D721Med (cell line): ENCODE data around the gene MRPL57.
"Not testable (repeated sequence)": the region's sequence is repeated elsewhere in the genome, so short reads cannot be mapped to it uniquely, and the experiment has no call there.

Source experiments
- DNase-seq: peaks from one replicate; pipeline ENCODE4 v3.0.0; 2011; ENCODE audit warnings: low spot score; ENCODE audit not compliant: insufficient read length
- FAIRE-seq: peaks from 2 replicates; lab custom pipeline; 2011; peaks lifted over from hg19 to GRCh38; lab: Jason Lieb, UNC
- TF ChIP-seq, protein P1 (sequence below): IDR thresholded peaks from 2 replicates; pipeline ENCODE4 v1.5.1; 2012; ENCODE audit warnings: mild to moderate bottlenecking, control low read depth; ENCODE audit not compliant: insufficient read depth; ENCODE audit errors: missing control alignments

The MRPL57 gene

DNA sequence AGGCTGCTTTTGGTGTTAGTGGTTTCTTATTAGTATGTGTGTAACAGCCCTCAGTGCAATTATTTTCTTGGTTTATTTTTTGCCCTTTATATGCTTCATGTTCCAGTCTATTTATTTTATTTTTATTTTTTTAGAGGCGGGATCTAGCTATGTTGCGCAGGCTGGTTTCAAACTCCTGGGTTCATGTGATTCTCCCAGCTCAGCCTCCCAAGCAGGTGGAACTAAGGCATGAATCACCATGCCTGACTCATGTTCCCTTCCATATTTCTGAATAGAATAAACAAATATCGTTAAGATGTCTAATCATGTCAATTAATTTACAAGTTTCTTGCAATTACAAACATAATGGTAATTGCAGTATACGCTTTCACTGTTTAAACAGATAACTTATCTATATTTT lies 11.8 kb upstream of the MRPL57 start:
- FAIRE-seq (no peak), DNase-seq (no peak)
- TF ChIP-seq, protein P1, sequence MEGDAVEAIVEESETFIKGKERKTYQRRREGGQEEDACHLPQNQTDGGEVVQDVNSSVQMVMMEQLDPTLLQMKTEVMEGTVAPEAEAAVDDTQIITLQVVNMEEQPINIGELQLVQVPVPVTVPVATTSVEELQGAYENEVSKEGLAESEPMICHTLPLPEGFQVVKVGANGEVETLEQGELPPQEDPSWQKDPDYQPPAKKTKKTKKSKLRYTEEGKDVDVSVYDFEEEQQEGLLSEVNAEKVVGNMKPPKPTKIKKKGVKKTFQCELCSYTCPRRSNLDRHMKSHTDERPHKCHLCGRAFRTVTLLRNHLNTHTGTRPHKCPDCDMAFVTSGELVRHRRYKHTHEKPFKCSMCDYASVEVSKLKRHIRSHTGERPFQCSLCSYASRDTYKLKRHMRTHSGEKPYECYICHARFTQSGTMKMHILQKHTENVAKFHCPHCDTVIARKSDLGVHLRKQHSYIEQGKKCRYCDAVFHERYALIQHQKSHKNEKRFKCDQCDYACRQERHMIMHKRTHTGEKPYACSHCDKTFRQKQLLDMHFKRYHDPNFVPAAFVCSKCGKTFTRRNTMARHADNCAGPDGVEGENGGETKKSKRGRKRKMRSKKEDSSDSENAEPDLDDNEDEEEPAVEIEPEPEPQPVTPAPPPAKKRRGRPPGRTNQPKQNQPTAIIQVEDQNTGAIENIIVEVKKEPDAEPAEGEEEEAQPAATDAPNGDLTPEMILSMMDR: no peak

GRCh38 chr13:21165606-21166005 lies 10.9 kb upstream of the MRPL57 start:
- FAIRE-seq, DNase-seq: not testable (repeated sequence)

DNA sequence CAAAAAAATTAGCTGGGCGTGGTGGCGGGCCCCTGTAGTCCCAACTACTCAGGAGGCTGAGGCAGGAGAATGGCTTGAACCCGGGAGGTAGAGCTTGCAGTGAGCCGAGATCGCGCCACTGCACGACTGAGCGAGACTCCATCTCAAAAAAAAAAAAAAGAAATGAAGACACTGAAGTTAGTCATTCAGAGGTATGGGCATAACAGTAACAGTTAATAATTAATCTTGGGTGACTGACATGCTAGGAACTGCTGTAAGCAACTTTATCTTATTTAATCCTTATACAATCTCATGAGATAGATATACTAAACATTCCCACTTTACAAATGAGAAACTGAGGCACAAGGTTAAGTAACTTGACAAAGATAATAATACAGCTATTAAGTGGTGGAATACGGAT lies 5.0 kb upstream of the MRPL57 start:
- DNase-seq (no peak), FAIRE-seq (no peak)
- TF ChIP-seq, protein P1: no peak

DNA sequence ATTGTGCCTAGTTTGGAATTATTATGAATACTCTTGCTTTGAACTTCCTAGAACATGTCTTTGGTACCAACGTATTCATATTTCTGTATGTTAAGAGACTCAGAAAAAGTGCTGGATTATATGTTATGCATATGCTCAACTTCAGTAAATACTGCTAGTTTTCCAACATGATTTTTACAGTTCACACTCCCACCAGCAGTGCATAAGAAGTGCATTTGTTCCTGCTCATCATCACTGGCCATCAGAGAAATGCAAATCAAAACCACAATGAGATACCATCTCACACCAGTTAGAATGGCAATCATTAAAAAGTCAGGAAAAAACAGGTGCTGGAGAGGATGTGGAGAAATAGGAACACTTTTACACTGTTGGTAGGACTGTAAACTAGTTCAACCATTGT lies 2.7 kb upstream of the MRPL57 start:
- not testable (repeated sequence) for FAIRE-seq, DNase-seq

DNA sequence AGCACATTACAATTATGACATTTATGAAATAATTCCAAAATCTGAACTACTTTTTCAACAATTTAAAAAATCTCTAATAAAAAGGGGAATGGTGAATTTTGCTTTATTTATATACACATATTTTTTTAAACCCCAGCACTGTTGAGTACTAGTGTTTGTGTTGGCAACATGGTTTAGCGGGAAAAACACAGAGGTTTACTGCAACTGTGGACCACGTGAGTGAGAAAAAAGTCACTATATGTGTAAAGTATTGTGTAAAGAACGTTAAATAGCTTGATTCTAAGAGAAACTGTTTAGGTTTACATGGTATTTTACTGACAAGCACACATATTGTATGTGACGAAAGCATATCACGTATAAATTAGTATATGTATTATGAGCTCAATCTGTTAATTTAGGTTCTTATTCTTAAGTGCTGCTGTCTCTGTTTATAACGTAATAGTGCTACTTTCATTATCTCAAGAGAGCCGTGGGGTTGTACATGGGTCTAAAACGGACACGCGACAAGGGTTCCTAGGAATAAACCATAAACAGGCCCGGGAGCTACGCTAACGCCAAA lies 723 bp upstream of the MRPL57 start:
- DNase-seq: no peak
- no peak for FAIRE-seq
- TF ChIP-seq, protein P1: no peak

- DNase-seq: no peak
- TF ChIP-seq, protein P1: no peak
- no peak for FAIRE-seq
These were observed 475 bp downstream of the MRPL57 start for GRCh38 chr13:21176982-21177284.

DNA sequence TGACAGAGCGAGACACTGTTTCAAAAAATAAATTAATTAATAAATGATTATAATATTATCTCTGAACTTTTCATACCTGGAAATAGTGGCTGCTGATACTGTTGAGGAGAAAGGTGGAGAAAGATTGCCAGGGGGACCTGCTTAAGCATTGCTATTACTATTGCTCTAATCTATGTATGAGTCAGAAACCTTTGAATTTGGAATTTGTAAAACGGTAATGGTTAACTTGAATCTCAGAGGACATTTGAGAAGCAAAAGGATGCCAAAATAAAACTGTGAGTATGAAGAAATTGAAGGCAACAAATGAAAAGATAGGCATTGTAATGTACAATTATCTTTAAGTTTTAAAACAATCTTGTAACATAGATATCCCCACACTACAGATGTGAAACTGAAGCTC lies 5.2 kb downstream of the MRPL57 start:
- FAIRE-seq: no peak
- TF ChIP-seq, protein P1: no peak
- DNase-seq: no peak

DNA sequence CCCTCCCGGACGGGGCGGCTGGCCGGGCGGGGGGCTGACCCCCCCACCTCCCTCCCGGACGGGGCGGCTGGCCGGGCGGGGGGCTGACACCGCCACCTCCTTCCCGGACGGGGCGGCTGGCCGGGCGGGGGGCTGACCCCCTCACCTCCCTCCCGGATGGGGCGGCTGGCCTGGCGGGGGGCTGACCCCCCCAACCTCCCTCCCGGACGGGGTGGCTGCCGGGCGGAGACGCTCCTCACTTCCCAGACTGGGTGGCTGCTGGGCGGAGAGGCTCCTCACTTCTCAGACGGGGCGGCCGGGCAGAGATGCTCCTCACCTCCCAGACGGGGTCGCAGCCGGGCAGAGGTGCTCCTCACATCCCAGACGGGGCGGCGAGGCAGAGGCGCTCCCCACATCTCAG lies 10.0 kb downstream of the MRPL57 start:
- FAIRE-seq, DNase-seq: not testable (repeated sequence)

- not testable (repeated sequence) for FAIRE-seq, DNase-seq
These were observed 18.3 kb downstream of the MRPL57 start for GRCh38 chr13:21194756-21195155.

DNA sequence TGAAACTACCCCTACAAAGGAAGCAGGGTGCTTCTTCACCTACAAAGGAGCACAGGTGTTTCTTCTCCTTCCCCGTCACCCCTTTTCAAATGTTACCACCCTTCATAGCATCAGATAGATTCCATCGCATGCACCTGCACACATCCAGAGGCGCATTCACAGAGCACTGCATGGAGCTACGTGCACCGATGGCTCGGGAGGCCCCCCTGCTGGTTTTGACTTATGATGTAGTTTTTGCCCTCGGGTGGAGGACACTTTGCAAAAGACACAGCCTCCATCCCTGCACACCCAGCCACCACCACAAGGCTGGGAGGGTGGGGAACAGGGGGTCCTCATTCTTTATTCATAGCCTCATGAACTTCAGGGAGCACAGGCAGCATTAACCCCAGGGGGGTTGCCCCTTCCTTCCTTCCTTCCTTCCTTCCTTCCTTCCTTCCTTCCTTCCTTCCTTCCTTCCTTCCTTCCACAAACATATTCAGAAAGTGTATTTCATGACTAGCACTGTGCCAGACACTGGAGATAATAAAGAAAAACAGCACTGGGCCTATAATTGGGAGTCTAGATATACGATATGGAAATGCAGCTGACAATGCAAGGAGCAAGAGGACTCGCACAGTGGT lies 21.3 kb downstream of the MRPL57 start:
- DNase-seq, FAIRE-seq: not testable (repeated sequence)

DNA sequence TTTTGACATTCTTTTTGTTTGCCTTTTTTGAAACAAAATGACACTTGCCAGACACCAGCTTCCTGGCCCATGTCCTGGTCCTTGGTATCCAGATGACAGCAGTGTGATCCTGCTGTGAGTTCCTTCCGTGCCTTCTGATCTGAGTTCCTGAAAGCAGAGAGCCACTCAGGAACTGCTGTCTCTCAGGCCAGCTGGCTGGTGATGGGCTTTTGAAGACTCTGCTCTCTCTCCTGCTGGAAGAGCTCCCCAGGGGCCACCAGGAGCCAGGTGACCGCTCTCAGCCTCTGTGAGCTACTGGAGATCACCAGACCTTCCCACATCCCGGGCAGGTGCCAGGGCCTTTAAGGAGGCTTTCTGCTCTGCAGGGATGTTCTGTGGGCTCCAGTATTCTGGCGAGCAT lies 21.9 kb downstream of the MRPL57 start:
- not testable (repeated sequence) for FAIRE-seq, DNase-seq

DNA sequence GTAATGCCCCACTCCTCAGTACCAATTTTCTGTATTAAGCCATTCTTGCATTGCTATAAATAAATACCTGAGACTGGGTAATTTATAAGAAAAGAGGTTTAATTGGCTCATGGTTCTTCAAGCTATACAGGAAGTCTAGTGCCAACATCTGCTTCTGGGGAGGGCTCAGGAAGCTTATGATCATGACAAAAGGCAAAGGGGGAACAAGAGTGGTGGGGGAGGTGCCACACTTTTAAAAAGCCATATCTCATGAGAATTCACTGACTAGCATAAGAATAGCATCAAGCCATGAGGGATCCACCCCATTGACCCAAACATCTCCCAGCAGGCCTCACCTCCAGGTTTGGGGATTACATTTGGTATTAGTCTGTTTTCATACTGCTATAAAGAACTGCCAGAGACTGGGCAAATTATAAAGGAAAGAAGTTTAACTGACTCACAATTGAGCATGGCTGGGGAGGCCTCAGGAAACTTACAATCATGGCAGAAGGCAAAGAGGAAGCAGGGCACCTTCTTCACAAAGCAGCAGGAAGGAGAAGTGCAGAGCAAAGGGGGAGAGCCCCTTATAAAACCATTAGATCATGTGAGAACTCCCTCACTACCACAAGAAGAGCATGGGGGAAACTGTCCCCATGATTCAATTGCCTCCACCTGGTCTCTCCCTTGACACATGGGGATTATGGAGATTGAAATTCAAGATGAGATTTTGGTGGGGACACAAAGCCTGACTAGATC lies 25.2 kb downstream of the MRPL57 start:
- not testable (repeated sequence) for DNase-seq, FAIRE-seq
